Pulmonary artery endothelial cell (primary cell): ENCODE results near the gene DROSHA. TPM values are rescaled to one million over a fixed set of nuclear protein-coding genes. Genes with fewer than 3 reads are reported as not detected.
"Not testable (repeated sequence)": the region's sequence is repeated elsewhere in the genome, so short reads cannot be mapped to it uniquely, and the experiment has no call there.

Experiments
- DNase-seq: peaks from one replicate; pipeline ENCODE4 v3.0.0-alpha.2; 2011; ENCODE audit warnings: low read depth, low spot score
- total RNA-seq: library from RNA; depleted of rRNA; stranded (reverse); fragments of >200 nt; gene quantifications from 2 replicates; pipeline ENCODE4 v1.2.3, GENCODE V29; 2014

DROSHA gene, protein sequence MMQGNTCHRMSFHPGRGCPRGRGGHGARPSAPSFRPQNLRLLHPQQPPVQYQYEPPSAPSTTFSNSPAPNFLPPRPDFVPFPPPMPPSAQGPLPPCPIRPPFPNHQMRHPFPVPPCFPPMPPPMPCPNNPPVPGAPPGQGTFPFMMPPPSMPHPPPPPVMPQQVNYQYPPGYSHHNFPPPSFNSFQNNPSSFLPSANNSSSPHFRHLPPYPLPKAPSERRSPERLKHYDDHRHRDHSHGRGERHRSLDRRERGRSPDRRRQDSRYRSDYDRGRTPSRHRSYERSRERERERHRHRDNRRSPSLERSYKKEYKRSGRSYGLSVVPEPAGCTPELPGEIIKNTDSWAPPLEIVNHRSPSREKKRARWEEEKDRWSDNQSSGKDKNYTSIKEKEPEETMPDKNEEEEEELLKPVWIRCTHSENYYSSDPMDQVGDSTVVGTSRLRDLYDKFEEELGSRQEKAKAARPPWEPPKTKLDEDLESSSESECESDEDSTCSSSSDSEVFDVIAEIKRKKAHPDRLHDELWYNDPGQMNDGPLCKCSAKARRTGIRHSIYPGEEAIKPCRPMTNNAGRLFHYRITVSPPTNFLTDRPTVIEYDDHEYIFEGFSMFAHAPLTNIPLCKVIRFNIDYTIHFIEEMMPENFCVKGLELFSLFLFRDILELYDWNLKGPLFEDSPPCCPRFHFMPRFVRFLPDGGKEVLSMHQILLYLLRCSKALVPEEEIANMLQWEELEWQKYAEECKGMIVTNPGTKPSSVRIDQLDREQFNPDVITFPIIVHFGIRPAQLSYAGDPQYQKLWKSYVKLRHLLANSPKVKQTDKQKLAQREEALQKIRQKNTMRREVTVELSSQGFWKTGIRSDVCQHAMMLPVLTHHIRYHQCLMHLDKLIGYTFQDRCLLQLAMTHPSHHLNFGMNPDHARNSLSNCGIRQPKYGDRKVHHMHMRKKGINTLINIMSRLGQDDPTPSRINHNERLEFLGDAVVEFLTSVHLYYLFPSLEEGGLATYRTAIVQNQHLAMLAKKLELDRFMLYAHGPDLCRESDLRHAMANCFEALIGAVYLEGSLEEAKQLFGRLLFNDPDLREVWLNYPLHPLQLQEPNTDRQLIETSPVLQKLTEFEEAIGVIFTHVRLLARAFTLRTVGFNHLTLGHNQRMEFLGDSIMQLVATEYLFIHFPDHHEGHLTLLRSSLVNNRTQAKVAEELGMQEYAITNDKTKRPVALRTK (N-terminal part only)
- 42.9 and 57.3 TPM in 2 replicates for total RNA-seq

DNA sequence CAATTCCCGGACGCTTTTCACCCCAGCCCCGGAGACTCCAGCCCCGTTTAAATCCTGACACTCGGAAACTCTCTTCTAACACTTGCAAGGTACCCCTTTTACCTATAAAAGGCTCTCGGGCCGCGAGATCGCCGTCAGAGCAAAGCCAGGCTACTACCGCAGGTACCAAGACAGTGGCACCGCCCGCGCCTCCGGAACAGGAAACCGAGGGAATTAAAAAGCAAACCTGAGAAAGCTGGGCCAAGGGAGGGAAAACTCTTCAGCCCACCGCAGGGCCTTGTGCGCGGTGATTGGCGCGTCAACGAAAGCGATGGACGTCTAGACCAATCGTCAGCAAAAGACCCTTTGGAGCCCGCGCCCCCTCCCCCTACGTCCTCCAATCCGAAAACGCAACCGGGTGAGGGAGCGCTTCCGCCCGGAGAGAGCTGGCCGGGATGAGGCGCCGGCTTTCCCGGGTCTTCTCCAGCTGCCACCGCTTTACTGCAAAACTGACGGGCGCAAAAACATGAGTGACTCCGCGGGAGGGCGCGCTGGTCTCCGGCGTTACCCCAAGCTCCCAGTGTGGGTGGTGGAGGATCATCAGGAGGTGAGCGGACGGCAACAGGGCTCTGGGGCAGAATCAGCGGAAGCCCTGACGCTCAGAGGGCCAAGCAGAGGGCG lies at the start of gene DROSHA, which contains the start of gene C5orf22:
TSS of gene DROSHA (minus strand) at position 206 of the 660 bp plus-strand sequence. CDS start 3,034 bp downstream, outside the sequence.
TSS of gene C5orf22 (plus strand) at position 414 of the 660 bp plus-strand sequence. CDS start at position 506, 92 bp downstream.
- DNase-seq: peak; percentile 81

DNA sequence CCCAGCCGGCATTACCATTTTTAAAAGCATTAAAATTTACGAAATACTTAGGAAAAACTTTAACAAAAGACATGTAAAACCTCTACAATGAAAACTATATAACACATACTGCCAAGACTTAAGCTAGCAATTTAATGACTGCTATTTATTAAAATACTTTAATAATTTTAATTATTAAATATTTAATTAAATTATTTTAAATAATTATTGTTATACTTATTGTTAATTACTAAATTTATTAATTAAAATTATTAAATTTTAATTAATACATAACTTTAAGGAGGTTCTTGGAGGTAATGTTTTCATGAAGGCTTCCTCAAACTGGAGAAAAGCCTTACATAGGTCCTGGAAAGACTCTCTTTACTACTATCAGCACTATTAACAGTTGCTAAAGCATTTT lies 47.7 kb upstream of the DROSHA start:
- DNase-seq: no peak

DNA sequence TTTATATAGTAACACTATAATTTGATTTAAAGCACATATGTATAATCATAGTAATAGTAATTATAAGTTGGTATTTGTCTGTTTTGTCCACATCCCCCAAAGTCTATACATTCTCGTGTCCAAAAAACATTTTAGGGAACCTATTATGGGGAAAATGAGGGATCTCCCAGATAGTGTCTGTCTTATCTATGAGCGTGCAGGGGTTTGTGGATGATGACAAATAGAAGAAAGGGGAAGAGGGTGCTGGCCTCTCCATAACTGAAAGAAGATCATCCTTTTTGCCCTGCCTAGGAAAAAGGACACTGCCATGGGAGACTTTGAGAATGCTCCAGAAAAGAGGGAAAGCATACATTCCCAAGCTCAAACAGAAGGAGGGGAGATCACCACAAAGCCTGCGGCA lies 45.5 kb upstream of the DROSHA start:
- no peak for DNase-seq

DNA sequence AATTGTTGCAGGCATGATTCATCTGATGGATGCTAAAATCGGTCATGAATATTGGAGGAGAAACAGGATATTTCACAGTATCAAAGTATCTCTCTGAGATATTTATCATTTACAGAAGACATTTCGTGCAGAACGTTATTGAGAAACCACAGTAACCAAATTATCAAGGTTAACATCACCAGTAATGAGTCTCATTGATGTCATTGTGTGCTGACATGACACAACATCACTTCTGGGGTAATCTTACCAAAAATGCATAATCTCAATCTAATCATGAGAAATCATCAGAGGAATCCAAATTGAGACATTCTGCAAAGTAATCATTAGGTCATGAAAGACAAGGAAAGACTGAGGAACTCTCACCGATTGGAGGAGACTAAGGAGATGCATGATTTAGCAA lies 42.9 kb upstream of the DROSHA start:
- no peak for DNase-seq

DNA sequence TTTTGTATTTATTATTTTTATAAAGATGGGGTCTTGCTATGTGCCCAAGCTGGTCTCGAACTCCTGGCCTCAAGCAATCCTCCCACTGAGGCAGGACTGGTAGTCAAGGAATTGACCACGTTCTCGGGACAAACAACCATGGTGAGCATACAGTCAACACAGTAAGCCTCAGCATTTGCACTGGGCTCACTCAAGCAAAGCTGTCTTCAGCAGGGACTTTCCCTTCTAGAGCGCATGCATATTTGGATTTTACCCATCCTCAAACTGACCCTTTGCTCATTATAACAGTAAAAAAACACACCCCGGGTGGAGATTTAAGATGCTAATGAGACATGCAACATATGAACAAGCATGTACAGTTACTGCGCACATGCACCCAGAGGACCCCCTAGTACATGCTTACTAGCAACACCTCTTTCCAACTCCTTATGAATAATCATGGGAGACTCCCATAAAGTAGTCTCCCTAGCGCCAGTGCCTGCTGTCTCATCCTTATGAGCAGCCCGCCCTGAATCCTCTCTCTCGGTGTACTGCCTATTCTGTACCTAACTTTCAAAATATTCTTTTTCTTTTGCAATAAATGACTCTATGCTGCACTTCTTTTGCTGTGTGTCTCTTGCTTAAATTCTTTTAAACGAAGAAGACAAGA lies 41.7 kb upstream of the DROSHA start:
- no peak for DNase-seq

DNA sequence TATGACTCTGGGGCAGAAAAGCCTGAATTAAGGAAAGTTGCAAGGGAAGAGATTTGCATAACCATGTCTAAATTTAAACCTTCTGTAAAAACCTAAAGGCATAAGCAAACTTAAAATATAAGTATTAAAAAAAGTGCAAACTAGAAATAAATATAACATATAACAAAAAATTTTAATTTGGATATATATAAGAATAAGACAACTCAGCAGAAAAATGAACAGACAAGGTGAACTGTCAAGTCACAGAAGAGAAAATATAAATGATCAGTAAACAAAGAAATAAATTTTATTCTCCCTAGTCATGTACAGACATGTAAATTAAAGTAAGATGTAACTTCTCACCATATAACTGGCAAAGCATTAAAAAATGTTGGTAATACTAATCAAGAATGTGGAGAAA lies 37.2 kb upstream of the DROSHA start:
- DNase-seq: no peak

DNA sequence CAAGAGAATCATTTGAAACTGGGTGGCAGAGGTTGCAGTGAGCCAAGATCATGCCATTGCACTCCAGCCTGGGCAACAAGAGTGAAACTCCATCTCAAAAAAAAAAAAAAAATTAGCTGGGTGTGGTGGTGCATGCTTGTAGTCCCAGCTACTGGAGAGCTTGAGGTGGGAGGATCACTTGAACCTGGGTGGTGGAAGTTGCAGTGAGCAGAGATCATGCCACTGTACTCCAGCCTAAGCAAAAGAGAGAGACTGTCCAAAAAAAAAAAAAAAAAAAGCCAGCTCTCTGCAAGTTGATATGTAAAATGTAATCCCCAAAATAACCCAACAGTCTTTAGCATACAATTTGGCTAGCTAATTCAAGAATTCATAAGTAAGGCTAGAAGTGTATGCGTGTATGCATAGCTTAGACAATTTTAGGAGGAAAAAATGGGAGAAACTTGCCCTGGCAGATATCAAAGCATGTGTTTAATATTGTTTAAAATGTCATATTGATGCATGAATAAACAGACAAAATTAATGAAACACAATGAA lies 36.5 kb upstream of the DROSHA start:
- DNase-seq: no peak

DNA sequence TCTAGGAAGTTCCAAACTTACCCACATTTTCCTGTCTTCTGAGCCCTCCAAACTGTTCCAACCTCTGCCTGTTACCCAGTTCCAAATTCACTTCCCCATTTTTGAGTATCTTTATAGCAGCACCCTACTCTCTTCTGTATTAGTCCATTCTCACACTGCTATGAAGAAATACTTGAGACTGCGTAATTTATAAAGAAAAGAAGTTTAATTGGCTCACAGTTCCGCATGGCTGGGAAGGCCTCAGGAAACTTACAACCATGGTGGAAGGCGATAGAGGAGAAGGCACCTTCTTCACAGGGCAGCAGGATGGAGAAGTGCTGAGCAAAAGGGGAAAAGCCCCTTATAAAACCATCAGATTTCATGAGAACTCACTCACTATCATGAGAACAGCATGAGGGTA lies 34.5 kb upstream of the DROSHA start:
- DNase-seq: not testable (repeated sequence)

DNA sequence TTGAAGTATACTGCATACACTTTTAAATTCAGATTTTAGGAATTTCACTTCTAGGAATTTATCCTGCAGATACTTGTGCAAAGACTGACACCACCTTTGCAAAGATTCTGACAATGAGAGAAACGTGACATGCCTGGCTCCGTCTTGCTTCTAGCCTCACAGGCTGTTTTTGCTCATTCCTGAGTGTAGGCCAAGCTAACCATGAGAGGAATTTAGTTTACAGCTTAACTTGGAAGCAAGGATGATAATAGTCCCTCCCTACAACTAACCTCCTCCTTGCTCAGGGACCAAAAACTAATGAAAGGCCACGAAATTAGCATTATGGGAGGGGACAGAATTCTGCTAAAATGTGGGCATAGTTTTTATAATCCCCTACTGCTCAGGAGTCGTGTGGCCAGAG lies 31.3 kb upstream of the DROSHA start:
- DNase-seq: no peak

DNA sequence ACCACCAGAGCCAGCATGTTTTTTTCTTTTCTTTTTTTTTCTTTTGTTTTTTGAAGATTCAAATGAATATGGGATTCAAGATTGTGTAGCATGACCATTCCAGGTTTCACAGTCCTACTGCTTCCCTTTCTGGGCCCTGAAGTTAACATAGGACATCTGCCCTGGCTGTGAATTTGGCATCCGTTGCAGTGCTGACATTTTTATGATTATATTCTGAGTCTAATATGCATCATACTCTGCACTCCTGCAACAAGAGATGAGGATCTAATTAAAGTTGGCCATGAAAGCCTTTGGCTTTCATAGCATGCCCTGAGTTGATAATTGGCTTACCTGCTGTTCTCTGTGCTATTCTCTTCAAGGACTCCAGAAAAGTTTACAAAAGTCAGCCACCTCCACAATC lies 30.1 kb upstream of the DROSHA start:
- no peak for DNase-seq

DNA sequence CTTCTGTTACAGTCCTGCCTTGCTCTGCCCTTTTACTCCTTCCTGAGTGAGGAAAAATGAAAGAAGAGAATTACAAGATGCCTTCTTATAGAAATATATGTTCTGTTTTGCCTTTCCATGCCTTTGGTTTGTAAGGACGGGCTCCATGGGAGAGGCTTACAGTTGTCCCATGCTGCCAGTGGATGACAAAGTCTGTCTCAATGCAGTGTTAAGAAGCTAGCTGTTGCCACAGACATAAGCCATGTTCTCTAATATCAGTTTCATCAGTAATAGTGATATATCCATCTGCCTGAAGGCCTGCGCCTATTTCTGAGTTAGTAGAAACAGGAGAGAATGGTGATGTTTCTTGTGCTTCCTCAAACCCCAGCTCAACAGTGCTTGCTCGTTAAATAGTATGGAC lies 28.0 kb upstream of the DROSHA start:
- no peak for DNase-seq

DNA sequence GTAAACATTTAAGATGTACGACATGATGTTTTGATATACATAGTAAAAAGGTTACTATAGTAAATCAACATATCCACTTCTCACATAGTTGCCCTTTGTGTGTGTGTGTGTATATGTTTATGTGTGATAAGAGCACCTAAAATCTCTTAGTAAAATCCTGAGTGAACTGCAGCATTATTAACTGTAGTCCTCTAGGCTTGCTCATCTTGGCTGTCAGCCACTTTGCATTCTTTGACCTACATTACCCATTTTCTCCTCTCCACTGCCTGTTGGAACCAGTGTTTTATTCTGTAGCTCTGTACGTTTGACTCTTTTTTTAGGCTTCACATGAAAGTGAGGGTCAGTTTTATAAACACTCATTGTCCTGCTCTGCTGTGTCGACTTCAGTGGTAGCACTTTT lies 24.6 kb upstream of the DROSHA start:
- no peak for DNase-seq

DNA sequence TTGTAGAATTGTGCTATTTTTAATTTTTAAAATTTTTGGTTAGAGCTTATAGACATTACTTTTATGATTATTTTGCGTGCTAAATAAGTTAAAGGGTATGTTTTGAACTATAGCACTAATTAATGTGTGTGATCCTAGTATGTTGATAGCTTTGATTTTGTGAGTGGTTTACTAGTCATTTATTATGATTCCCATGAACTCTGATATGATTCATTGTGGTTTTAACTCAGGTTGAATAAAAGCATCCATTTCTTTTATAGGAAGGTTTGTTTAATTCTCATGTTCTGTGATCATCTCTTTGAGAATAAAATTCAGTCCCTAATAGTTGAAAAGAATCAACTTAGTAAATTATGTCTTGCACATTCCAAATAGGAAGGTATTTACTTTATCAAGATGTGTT lies 22.7 kb upstream of the DROSHA start:
- DNase-seq: no peak

DNA sequence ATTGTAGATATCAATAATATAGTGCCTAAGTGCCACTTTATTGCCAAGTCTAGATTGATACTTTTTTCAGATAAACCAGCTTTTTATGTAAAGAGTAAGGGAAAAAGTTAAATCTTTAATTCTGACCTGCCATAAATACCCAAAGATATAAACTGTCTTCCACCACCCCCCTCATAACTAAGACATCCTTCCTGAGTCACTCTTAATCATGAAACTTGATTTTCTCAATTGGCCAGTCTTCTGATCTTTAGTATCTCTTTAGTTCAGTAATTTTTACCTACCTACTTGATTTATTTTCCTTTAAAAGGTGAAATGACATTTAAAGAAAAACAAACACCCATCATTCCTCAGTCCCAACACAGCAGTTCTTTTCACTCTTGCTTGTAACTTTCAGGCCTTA lies 22.0 kb upstream of the DROSHA start:
- DNase-seq: no peak

DNA sequence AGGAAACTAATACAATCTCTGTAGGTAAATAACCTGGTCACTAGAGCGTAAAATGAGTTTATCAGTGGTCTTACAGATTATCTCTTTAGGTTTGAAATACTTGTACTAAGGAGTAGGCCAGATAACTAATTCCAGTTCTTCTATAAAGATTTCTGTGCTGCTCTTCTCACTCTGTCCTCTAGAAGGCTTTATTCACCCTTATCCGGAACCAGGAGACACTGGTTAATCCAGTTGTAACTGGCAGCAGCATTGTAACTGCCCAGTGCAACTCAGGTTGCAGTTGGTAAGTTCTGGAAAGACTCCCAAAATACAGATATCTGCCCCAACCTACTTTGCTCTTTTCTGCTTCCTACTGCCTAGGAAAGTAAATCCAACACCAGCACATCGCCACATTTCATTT lies 20.0 kb upstream of the DROSHA start:
- DNase-seq: no peak

DNA sequence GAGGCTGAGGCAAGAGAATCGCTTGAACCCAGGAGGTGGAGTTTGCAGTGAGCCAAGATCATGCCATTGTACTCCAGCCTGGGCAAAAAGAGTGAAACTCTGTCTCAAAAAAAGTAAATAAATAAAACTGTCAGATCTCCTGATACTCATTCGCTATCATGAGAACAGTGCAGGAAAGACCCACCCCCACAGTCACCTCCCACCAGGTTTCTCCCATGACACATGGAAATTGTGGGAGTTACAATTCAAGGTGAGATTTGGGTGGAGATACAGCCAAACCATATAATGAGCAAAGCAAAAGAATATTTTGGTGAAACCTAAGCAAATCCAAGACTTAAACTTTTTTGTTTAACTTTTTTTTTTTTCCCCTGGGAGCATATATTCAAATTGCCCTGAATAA lies 17.2 kb upstream of the DROSHA start:
- DNase-seq: not testable (repeated sequence)

DNA sequence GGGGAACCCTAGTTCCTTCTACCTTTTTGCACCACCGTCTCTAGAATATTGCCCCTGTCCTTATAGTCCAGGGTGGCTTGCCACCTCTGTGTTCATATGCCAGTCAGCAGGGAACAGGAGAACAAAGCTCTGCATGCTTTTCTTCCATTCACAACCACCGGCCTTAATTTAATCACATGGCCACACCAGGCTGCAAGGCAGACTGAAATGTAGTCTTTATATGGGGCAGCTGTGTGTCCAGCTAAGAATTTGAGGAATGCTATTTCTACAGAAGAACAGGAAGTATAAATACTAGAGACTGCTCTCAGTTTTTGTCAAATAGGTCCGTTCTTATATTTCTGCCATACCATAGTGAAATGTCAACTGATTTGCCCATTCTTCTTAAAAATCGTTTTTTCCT lies 6.0 kb upstream of the DROSHA start:
- DNase-seq: no peak

DNA sequence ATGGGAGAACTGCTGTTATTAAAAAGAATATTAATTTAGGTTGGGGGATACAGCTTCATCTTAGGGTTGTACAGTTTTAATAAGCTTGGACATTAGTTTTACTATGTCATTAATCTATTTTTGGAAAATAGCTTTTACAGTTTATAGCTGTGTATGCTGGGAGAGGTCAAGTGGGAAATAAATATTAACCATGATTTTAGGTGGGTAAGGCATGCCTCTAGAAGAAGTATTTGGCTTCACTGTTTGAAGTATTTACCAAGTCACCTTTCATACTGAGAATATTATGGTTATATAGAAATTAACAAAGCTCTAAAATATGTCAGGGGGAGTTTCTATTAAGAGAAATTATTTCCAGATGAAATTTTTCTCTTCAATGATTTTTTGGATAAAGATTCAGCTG lies 5.5 kb upstream of the DROSHA start:
- no peak for DNase-seq

DNA sequence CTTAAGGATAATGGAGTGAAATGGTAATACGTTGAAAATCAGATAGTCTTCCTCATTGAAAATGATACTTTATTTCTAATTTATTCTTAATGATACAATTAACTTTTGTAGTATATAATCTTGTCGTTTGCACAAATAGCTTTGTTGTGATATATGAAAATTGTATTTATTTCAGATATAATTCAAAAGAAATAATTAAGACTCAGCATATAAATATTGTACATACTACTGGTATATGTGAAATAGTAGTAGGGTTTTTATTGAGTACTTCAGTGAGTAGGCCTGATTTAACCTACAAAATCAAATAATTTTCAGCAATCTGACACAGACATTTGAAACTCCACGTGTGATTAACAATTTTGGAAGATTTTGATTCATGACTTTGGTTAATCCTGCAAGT lies 5.0 kb upstream of the DROSHA start:
- DNase-seq: no peak

DNA sequence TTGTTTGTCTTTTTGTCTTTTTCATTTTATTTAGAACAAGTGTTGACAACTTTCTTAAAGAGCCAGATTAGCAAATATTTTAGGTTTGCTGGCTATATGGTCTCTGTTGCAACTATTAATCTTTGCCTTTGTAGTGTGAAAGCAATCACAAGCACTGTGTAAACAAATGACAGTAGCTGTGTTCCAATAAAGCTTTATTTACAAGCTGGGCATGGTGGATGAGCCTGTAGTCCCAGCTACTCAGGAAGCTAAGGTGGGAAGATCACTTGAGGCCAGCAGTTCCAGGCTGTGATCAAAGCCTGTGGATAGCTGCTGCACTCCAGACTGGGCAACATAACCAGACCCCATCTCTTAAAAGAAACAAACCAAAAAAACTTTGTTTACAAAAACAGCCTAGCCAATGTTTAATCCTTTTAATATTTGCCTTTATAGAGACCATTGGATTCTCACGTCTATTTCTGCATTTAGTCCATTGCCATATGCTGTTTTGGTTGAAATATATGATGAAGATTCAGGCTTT lies 2.7 kb upstream of the DROSHA start:
- no peak for DNase-seq
